Bronchial epithelial cell (primary cell): Measurements from ENCODE around the gene SAG. TPM values are rescaled to one million over a fixed set of nuclear protein-coding genes. Genes with fewer than 3 reads are reported as not detected.
A peak's percentile ranks its signal among the peaks of the same experiment; 100 is the strongest.

Experiments
- DNase-seq: peaks from one replicate; pipeline ENCODE4 v3.0.0-alpha.2; 2010; ENCODE audit warnings: low read depth
- FAIRE-seq: peaks from 2 replicates; lab custom pipeline; 2011; peaks lifted over from hg19 to GRCh38; lab: Jason Lieb, UNC
- H3K27me3 ChIP-seq: 2 replicates; pipeline ENCODE4 v1.5.1; 2011; ENCODE audit warnings: low read length; ENCODE audit not compliant: control insufficient read depth, insufficient read depth
- H3K36me3 ChIP-seq: 2 replicates; pipeline ENCODE4 v1.5.1; 2011; ENCODE audit warnings: low read length; ENCODE audit not compliant: control insufficient read depth, insufficient read depth
- H3K4me3 ChIP-seq: 2 replicates; pipeline ENCODE4 v1.5.1; 2011; ENCODE audit warnings: mild to moderate bottlenecking, low read depth, low read length, control low read depth
- total RNA-seq: library from RNA; depleted of rRNA; stranded (reverse); fragments of >200 nt; gene quantifications from 2 replicates; pipeline ENCODE4 v1.2.1, GENCODE V29; 2014
- TF ChIP-seq, protein P1 (sequence below): IDR thresholded peaks from 2 replicates; pipeline ENCODE4 v1.5.1; 2011; ENCODE audit warnings: mild to moderate bottlenecking, moderate library complexity, low read length, control low read depth, inconsistent platforms; ENCODE audit not compliant: insufficient read depth, severe bottlenecking

The SAG gene
- total RNA-seq, 1 donor from 2014 or later: not detected

GRCh38 chr2:233384811-233385488, 77.3 kb downstream of the SAG start:
- no peak overlapping the region for H3K4me3 ChIP-seq
- TF ChIP-seq, protein P1, sequence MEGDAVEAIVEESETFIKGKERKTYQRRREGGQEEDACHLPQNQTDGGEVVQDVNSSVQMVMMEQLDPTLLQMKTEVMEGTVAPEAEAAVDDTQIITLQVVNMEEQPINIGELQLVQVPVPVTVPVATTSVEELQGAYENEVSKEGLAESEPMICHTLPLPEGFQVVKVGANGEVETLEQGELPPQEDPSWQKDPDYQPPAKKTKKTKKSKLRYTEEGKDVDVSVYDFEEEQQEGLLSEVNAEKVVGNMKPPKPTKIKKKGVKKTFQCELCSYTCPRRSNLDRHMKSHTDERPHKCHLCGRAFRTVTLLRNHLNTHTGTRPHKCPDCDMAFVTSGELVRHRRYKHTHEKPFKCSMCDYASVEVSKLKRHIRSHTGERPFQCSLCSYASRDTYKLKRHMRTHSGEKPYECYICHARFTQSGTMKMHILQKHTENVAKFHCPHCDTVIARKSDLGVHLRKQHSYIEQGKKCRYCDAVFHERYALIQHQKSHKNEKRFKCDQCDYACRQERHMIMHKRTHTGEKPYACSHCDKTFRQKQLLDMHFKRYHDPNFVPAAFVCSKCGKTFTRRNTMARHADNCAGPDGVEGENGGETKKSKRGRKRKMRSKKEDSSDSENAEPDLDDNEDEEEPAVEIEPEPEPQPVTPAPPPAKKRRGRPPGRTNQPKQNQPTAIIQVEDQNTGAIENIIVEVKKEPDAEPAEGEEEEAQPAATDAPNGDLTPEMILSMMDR: no peak
- H3K27me3 ChIP-seq: no peaks in the 10 kb centered on the region
- H3K36me3 ChIP-seq: no peaks in the 10 kb centered on the region
- FAIRE-seq: no peak
- DNase-seq: peak; percentile 66

- Histone ChIP-seq H3K27me3 (no peaks in the 10 kb centered on the region), H3K4me3 (no peak overlapping the region), H3K36me3 (no peaks in the 10 kb centered on the region)
- DNase-seq (no peak), FAIRE-seq (no peak)
- TF ChIP-seq, protein P1: no peak
Measured at GRCh38 chr2:233385489-233386044, 78.0 kb downstream of the SAG start.

- H3K27me3 ChIP-seq: no peaks in the 10 kb centered on the region
- no peak overlapping the region for H3K4me3 ChIP-seq
- H3K36me3 ChIP-seq: no peaks in the 10 kb centered on the region
- peak; percentile 38 for DNase-seq
- TF ChIP-seq, protein P1: no peak
- no peak for FAIRE-seq
Measured at GRCh38 chr2:233386382-233387041, 78.9 kb downstream of the SAG start.

- DNase-seq (no peak), FAIRE-seq (no peak)
- no peaks in the 10 kb centered on the region for H3K27me3 ChIP-seq
- no peaks in the 10 kb centered on the region for H3K36me3 ChIP-seq
- TF ChIP-seq, protein P1: no peak
- no peak overlapping the region for H3K4me3 ChIP-seq
Measured at GRCh38 chr2:233387225-233387624, 79.6 kb downstream of the SAG start.

- FAIRE-seq (peak; percentile 43), DNase-seq (no peak)
- TF ChIP-seq, protein P1: no peak
- H3K4me3 ChIP-seq: no peak overlapping the region
- H3K36me3 ChIP-seq: no peaks in the 10 kb centered on the region
- H3K27me3 ChIP-seq: no peaks in the 10 kb centered on the region
Measured at GRCh38 chr2:233387667-233388528, 80.3 kb downstream of the SAG start.
